Duodenal mucosa (tissue), 2 donors: ENCODE data around the gene NDUFB7.

Experiments used
- H3K27ac ChIP-seq: one replicate; pipeline ENCODE4 v1.7.0; 2013; ENCODE audit warnings: low read depth, low read length
- H3K27me3 ChIP-seq, 2 donors: one replicate each; pipeline ENCODE4 v1.7.0; 2013; ENCODE audit warnings: low read length in 2 of 2, control low read depth in 1 of 2; ENCODE audit not compliant: insufficient read depth in 2 of 2, control insufficient read depth in 1 of 2
- H3K36me3 ChIP-seq, 2 donors: one replicate each; pipeline ENCODE4 v1.7.0; 2013; ENCODE audit warnings: low read length in 2 of 2, control low read depth in 1 of 2; ENCODE audit not compliant: insufficient read depth in 2 of 2, control insufficient read depth in 1 of 2
- H3K4me1 ChIP-seq, 2 donors: one replicate each; pipeline ENCODE4 v1.7.0; 2013; ENCODE audit warnings: low read length in 2 of 2, control low read depth in 1 of 2; ENCODE audit not compliant: insufficient read depth in 2 of 2, control insufficient read depth in 1 of 2
- H3K4me3 ChIP-seq, 2 donors: one replicate each; pipeline ENCODE4 v1.7.0; 2013; ENCODE audit warnings: low read length in 2 of 2, low read depth in 1 of 2
- H3K9ac ChIP-seq, 2 donors: one replicate each; pipeline ENCODE4 v1.7.0; 2013; ENCODE audit warnings: low read length in 2 of 2, low read depth in 1 of 2
- H3K9me3 ChIP-seq, 2 donors: one replicate each; pipeline ENCODE4 v1.7.0; 2013; ENCODE audit warnings: low read length in 2 of 2, control low read depth in 1 of 2; ENCODE audit not compliant: control insufficient read depth in 1 of 2

NDUFB7 gene

DNA sequence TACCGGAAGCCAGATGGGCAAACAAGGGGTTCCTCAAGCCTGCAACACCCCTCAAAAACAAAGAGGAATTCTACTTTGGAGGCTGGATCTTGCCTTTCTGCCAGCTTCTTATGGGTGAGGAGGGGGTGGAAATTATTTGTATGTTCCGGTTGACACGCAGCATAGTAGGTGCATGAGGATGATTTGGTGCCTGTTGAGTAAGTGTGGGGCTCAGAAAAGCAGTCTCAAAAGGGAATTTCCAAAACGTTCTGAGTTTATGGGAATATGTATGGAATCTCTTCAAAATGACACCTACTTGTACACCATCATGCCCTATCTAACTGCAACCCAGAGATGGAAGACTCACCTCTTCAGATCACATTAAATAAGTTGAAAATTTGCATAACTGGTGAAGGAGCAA lies 45.4 kb downstream of the NDUFB7 start:
- Histone ChIP-seq H3K36me3 (no peaks in the 10 kb centered on the region), H3K27me3 (no peaks in the 10 kb centered on the region), H3K4me1 (peaks cover 16 to 30% of the 10 kb centered on the region in 2 donors), H3K9me3 (no peaks in the 10 kb centered on the region), H3K9ac (no peak overlapping the region), H3K4me3 (no peak overlapping the region), H3K27ac (no peak overlapping the region)

DNA sequence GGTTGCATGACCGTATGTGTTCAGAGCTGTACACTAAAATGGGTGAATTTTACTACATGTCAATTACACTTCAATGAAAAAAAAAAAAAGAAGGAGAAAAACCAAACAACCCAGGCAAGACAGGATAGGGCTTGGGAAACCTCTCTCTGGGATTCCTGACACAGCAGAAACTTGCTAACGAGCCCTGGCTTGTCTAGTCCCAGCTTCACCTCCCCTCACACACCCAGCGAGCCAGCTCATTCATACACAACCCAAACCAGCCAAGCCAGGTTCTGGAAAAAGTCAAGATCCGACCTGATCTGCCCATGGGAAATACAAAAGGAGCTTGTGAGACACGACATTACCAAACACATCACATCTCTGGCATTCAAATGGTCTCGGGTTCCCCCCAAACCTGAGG lies 46.1 kb downstream of the NDUFB7 start:
- Histone ChIP-seq H3K4me3 (no peak overlapping the region), H3K36me3 (no peaks in the 10 kb centered on the region), H3K9ac (no peak overlapping the region), H3K9me3 (no peaks in the 10 kb centered on the region), H3K27me3 (no peaks in the 10 kb centered on the region), H3K27ac (no peak overlapping the region), H3K4me1 (peaks cover 16 to 27% of the 10 kb centered on the region in 2 donors)

GRCh38 chr19:14520543-14520942 lies 51.3 kb downstream of the NDUFB7 start:
- H3K4me1 ChIP-seq, result peaks cover 29 to 36% of the 10 kb centered on the region in 2 donors
- peaks cover 0 to 8% of the 10 kb centered on the region in 2 donors for H3K36me3 ChIP-seq
- no peaks in the 10 kb centered on the region for H3K27me3 ChIP-seq
- no peaks in the 10 kb centered on the region for H3K9me3 ChIP-seq
- H3K27ac ChIP-seq, result no peak overlapping the region
- no peak overlapping the region for H3K9ac ChIP-seq
- no peak overlapping the region for H3K4me3 ChIP-seq

- H3K4me3 ChIP-seq, result no peak overlapping the region
- H3K9ac ChIP-seq, result peak overlapping the region in 1 of 2 donors; percentile 3
- H3K27me3 ChIP-seq, result no peaks in the 10 kb centered on the region
- H3K27ac ChIP-seq, result no peak overlapping the region
- no peaks in the 10 kb centered on the region for H3K9me3 ChIP-seq
- peaks cover 35 to 42% of the 10 kb centered on the region in 2 donors for H3K4me1 ChIP-seq
- peaks cover 0 to 14% of the 10 kb centered on the region in 2 donors for H3K36me3 ChIP-seq
Observed at GRCh38 chr19:14519860-14520407, 51.9 kb downstream of the NDUFB7 start.

- Histone ChIP-seq H3K4me1 (peaks cover 38 to 46% of the 10 kb centered on the region in 2 donors), H3K27ac (no peak overlapping the region), H3K9me3 (no peaks in the 10 kb centered on the region), H3K9ac (peak overlapping the region in 1 of 2 donors; percentile 3), H3K4me3 (no peak overlapping the region), H3K36me3 (peaks cover 2 to 20% of the 10 kb centered on the region in 2 donors), H3K27me3 (no peaks in the 10 kb centered on the region)
Observed at GRCh38 chr19:14519245-14519859, 52.5 kb downstream of the NDUFB7 start.

GRCh38 chr19:14517840-14518505 lies 53.9 kb downstream of the NDUFB7 start, which contains the start of gene DNAJB1:
Gene DNAJB1, minus strand, starts transcription at chr19:14518397. Its CDS starts 48 bp downstream, at chr19:14518349.
- peaks cover 38 to 46% of the 10 kb centered on the region in 2 donors for H3K4me1 ChIP-seq
- H3K4me3 ChIP-seq, result peak within 1 kb of the TSS; percentile 87 to 88
- no peaks in the 10 kb centered on the region for H3K9me3 ChIP-seq
- H3K27me3 ChIP-seq, result no peaks in the 10 kb centered on the region
- H3K36me3 ChIP-seq, result peaks cover 6 to 34% of the 10 kb centered on the region in 2 donors
- H3K9ac ChIP-seq, result peak within 1 kb of the TSS; percentile 98 to 100
- H3K27ac ChIP-seq, result peak within 1 kb of the TSS; percentile 100

GRCh38 chr19:14517446-14517839 lies 54.4 kb downstream of the NDUFB7 start:
- H3K4me1 ChIP-seq, result peaks cover 33 to 41% of the 10 kb centered on the region in 2 donors

DNA sequence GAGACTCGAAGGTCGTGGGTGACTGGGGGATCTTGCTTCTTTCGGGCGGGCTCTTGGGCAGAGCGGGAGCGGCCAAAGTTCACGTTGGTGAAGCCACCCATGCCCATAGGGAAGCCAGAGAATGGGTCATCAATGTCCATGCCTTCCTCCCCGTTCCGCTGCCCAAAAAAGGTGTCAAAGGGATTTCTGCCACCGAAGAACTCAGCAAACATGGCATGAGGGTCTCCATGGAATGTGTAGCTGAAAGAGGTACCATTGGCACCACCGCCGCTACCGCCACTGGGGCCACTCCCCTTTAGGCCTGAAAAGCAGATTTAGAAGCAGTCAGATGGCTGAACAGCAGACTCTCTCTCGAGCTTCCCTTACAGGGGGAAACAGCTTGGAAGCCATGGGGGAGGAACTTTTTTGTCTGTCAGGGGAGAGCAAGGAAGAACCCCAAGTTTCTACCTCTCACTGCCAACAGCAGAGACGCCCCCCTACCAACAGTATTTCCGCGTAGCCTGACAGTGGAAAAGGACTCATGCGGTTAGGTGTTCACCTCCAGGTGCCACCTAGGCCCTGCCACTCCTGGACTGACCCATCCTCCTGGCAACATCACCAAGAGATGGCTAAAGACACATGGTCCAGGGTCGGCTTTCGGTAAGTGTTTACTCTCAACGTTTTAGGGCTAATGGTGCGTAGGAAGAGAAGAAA lies 55.0 kb downstream of the NDUFB7 start:
- peak overlapping the region; percentile 87 to 88 for H3K4me3 ChIP-seq
- no peaks in the 10 kb centered on the region for H3K27me3 ChIP-seq
- peak overlapping the region; percentile 100 for H3K27ac ChIP-seq
- H3K9me3 ChIP-seq, result no peaks in the 10 kb centered on the region
- peaks cover 6 to 34% of the 10 kb centered on the region in 2 donors for H3K36me3 ChIP-seq
- peaks cover 32 to 35% of the 10 kb centered on the region in 2 donors for H3K4me1 ChIP-seq
- H3K9ac ChIP-seq, result peak overlapping the region; percentile 98 to 100

More at GRCh38 chr19:14517446-14517839, 54.4 kb downstream of the NDUFB7 start:
- peak overlapping the region; percentile 98 to 100 for H3K9ac ChIP-seq
- peaks cover 6 to 34% of the 10 kb centered on the region in 2 donors for H3K36me3 ChIP-seq
- H3K27me3 ChIP-seq, result no peaks in the 10 kb centered on the region
- peak overlapping the region; percentile 100 for H3K27ac ChIP-seq
- H3K9me3 ChIP-seq, result no peaks in the 10 kb centered on the region
- H3K4me3 ChIP-seq, result peak overlapping the region; percentile 87 to 88
